HEK293 (cell line): ENCODE data around the gene ST7L.
A peak's percentile ranks its signal among the peaks of the same experiment; 100 is the strongest.

Source experiments
- CTCF ChIA-PET: fragments of 350-600 bp; formaldehyde crosslinking; extraction: SDS; loops from one replicate; lab custom pipeline; 2021; ENCODE audit warnings: antibody characterized with exemption; lab: Yijun Ruan, JAX
- POLR2A ChIA-PET: fragments of 300-600 bp; formaldehyde crosslinking; extraction: SDS; loops from one replicate; lab custom pipeline; 2020; ENCODE audit warnings: antibody characterized with exemption, inconsistent platforms; lab: Yijun Ruan, JAX
- H3K27ac ChIP-seq: fragments of 200-500 bp; sonication (Bioruptor generic); 2 replicates; pipeline ENCODE4 v1.5.1; 2014; ENCODE audit warnings: low read depth, low read length, control low read depth, inconsistent platforms; ENCODE audit errors: extremely low read depth
- H3K36me3 ChIP-seq, 2 experiments: fragments of 200-500 bp in 1 of 2; sonication (Bioruptor generic) in 1 of 2; 1 replicate in 1 of 2; 2 replicates in 1 of 2; pipeline ENCODE4 v1.5.1; 2014 to 2017; ENCODE audit warnings: inconsistent platforms in 2 of 2, low read length in 2 of 2; ENCODE audit not compliant: control insufficient read depth in 2 of 2, insufficient read depth in 1 of 2
- H3K4me1 ChIP-seq: fragments of 200-500 bp; sonication (Bioruptor generic); 2 replicates; pipeline ENCODE4 v1.5.1; 2014; ENCODE audit warnings: mild to moderate bottlenecking, low read length, inconsistent platforms; ENCODE audit not compliant: control insufficient read depth, insufficient read depth
- H3K4me3 ChIP-seq: 2 replicates; pipeline ENCODE4 v1.5.1; 2011; ENCODE audit warnings: low read depth, mild to moderate bottlenecking, control low read depth, low read length, moderate library complexity
- H3K9me3 ChIP-seq: fragments of 200-500 bp; sonication (Bioruptor generic); 2 replicates; pipeline ENCODE4 v1.5.1; 2014; ENCODE audit warnings: low read depth, low read length, inconsistent platforms; ENCODE audit not compliant: control insufficient read depth, insufficient read depth
- CTCF ChIP-seq: fragments of 450-650 bp; formaldehyde crosslinking; IDR thresholded peaks from 2 replicates; pipeline ENCODE4 v1.5.1; 2016; ENCODE audit warnings: missing biosample characterization, missing genetic modification characterization
- EGR2 ChIP-seq: fragments of 450-650 bp; formaldehyde crosslinking; IDR thresholded peaks from 2 replicates; pipeline ENCODE4 v1.5.1; 2016; ENCODE audit warnings: low read depth, missing biosample characterization, missing genetic modification characterization
- GLIS2 ChIP-seq: fragments of 450-650 bp; formaldehyde crosslinking; IDR thresholded peaks from 2 replicates; pipeline ENCODE4 v1.5.1; 2016; ENCODE audit warnings: missing biosample characterization, missing genetic modification characterization
- HOXD13 ChIP-seq: sonication (generic); formaldehyde crosslinking; IDR thresholded peaks from 2 replicates; pipeline ENCODE4 v1.8.0; 2022; ENCODE audit warnings: missing genetic modification reagents, borderline replicate concordance
- REST ChIP-seq: fragments of 450-650 bp; formaldehyde crosslinking; IDR thresholded peaks from 2 replicates; pipeline ENCODE4 v1.5.1; 2016; ENCODE audit warnings: missing biosample characterization, missing genetic modification characterization
- ZBTB11 ChIP-seq: fragments of 450-650 bp; formaldehyde crosslinking; conservative IDR thresholded peaks from 2 replicates; pipeline ENCODE4 v1.5.1; 2016; ENCODE audit warnings: low read depth, missing biosample characterization, missing genetic modification characterization
- ZBTB21 ChIP-seq: fragments of 450-650 bp; formaldehyde crosslinking; IDR thresholded peaks from 2 replicates; pipeline ENCODE4 v1.5.1; 2017; ENCODE audit warnings: missing biosample characterization, missing genetic modification characterization
- ZBTB26 ChIP-seq: fragments of 450-650 bp; formaldehyde crosslinking; optimal IDR thresholded peaks from 2 replicates; pipeline ENCODE3; 2016; ENCODE audit warnings: missing biosample characterization, mild to moderate bottlenecking, missing genetic modification characterization
- ZBTB8A ChIP-seq: fragments of 450-650 bp; formaldehyde crosslinking; IDR thresholded peaks from 2 replicates; pipeline ENCODE4 v1.5.1; 2016; ENCODE audit warnings: missing biosample characterization, missing genetic modification characterization
- ZFP37 ChIP-seq: fragments of 450-650 bp; formaldehyde crosslinking; IDR thresholded peaks from 2 replicates; pipeline ENCODE4 v1.5.1; 2016; ENCODE audit warnings: missing biosample characterization, missing genetic modification characterization
- ZFP69B ChIP-seq: fragments of 450-650 bp; formaldehyde crosslinking; IDR thresholded peaks from 2 replicates; pipeline ENCODE4 v1.5.1; 2016; ENCODE audit warnings: missing biosample characterization, missing genetic modification characterization
- ZNF18 ChIP-seq: fragments of 450-650 bp; formaldehyde crosslinking; IDR thresholded peaks from 2 replicates; pipeline ENCODE4 v1.5.1; 2016; ENCODE audit warnings: missing biosample characterization, missing genetic modification characterization
- ZNF184 ChIP-seq: fragments of 450-650 bp; IDR thresholded peaks from 2 replicates; pipeline ENCODE4 v1.5.1; 2018; ENCODE audit warnings: missing biosample characterization, mild to moderate bottlenecking, missing genetic modification characterization
- ZNF391 ChIP-seq: fragments of 450-650 bp; formaldehyde crosslinking; IDR thresholded peaks from 2 replicates; pipeline ENCODE4 v1.5.1; 2016; ENCODE audit warnings: low read depth, missing biosample characterization, missing genetic modification characterization, borderline replicate concordance
- ZNF394 ChIP-seq: fragments of 450-650 bp; formaldehyde crosslinking; IDR thresholded peaks from 2 replicates; pipeline ENCODE4 v1.5.1; 2016; ENCODE audit warnings: missing biosample characterization, missing genetic modification characterization, mild to moderate bottlenecking, moderate library complexity, borderline replicate concordance
- ZNF398 ChIP-seq: fragments of 450-650 bp; formaldehyde crosslinking; IDR thresholded peaks from 2 replicates; pipeline ENCODE4 v1.5.1; 2017; ENCODE audit warnings: missing biosample characterization, missing genetic modification characterization
- ZNF433 ChIP-seq: fragments of 450-650 bp; formaldehyde crosslinking; IDR thresholded peaks from 2 replicates; pipeline ENCODE4 v1.5.1; 2016; ENCODE audit warnings: missing biosample characterization, missing genetic modification characterization, low read depth
- ZNF501 ChIP-seq: fragments of 450-650 bp; formaldehyde crosslinking; IDR thresholded peaks from 2 replicates; pipeline ENCODE4 v1.5.1; 2016; ENCODE audit warnings: missing biosample characterization, missing genetic modification characterization
- ZNF768 ChIP-seq: fragments of 450-650 bp; formaldehyde crosslinking; IDR thresholded peaks from 2 replicates; pipeline ENCODE4 v1.5.1; 2018; ENCODE audit warnings: missing biosample characterization, mild to moderate bottlenecking, missing genetic modification characterization
- ZNF777 ChIP-seq: fragments of 450-650 bp; formaldehyde crosslinking; IDR thresholded peaks from 2 replicates; pipeline ENCODE4 v1.5.1; 2017; ENCODE audit warnings: missing biosample characterization, missing genetic modification characterization, borderline replicate concordance
- ZSCAN30 ChIP-seq: fragments of 450-650 bp; IDR thresholded peaks from 2 replicates; pipeline ENCODE4 v1.5.1; 2018; ENCODE audit warnings: missing biosample characterization, mild to moderate bottlenecking, missing genetic modification characterization, moderate library complexity

ST7L gene

GRCh38 chr1:112619518-112620376 is 806 bp upstream of the ST7L start, which contains the start of gene CAPZA1:
Gene CAPZA1 (plus strand): TSS chr1:112619832. CDS start chr1:112619845, 13 bp downstream.
- ChIA-PET POLR2A (interaction anchor here (0.6 to 3.2 kb wide), 18 partner anchors 8 to 229 kb away, joined by 3 to 22 read pairs (median 4); partner anchors contain the start of genes MOV10, PPM1J and RHOC), CTCF (interaction anchor here (0.8 to 4.4 kb wide), 4 partner anchors 119 to 229 kb away, joined by 3 to 27 read pairs (median 6); no protein-coding TSS in a partner anchor)
- H3K27ac ChIP-seq, result peak within 1 kb of the TSS; percentile 94
- H3K9me3 ChIP-seq, result no peaks in the 10 kb centered on the region
- peak within 1 kb of the TSS; percentile 99 for H3K4me3 ChIP-seq
- no peaks in the 10 kb centered on the region for H3K4me1 ChIP-seq
- peaks cover 14 to 15% of the 10 kb centered on the region in 2 experiments for H3K36me3 ChIP-seq
- peak; percentile 93 for TF ChIP-seq GLIS2
- TF ChIP-seq ZFP37 (tag by site-specific recombination), result peak; percentile 79; the same call in 1 of the 2 replicates
- TF ChIP-seq ZBTB11 (tag by site-specific recombination), result peak; percentile 76
- TF ChIP-seq ZFP69B (tag by site-specific recombination), result peak; percentile 49; the same call in 1 of the 2 replicates
- TF ChIP-seq ZNF18 (tag by site-specific recombination), result peak; percentile 45; the same call in 1 of the 2 replicates
- peak; percentile 50; the same call in 1 of the 2 replicates for TF ChIP-seq ZNF184 (tag by site-specific recombination)
- peak; percentile 54; the same call in 1 of the 2 replicates for TF ChIP-seq ZSCAN30 (tag by site-specific recombination)
- peak; percentile 64 for TF ChIP-seq ZNF501 (tag by site-specific recombination)
- TF ChIP-seq ZNF398 (tag by site-specific recombination), result no peak; the same call in 1 of the 2 replicates
- TF ChIP-seq EGR2 (tag by site-specific recombination), result 0 out of 2 replicates have a peak, but pooled peaks have one; percentile 14
- peak; percentile 62; the same call in 1 of the 2 replicates for TF ChIP-seq ZNF391 (tag by site-specific recombination)
- TF ChIP-seq ZNF394, result no peak; the same call in 1 of the 2 replicates
- TF ChIP-seq ZNF768 (tag by site-specific recombination), result no peak
- 0 out of 2 replicates have a peak, but pooled peaks have one; percentile 37 for TF ChIP-seq HOXD13 (CRISPR knock-in tag)
- no peak for TF ChIP-seq ZNF433 (tag by site-specific recombination)
- peak; percentile 92 for TF ChIP-seq ZBTB8A (tag by site-specific recombination)
- TF ChIP-seq ZBTB21 (tag by site-specific recombination), result peak; percentile 96
- no peak; the same call in 1 of the 2 replicates for TF ChIP-seq ZNF777 (tag by site-specific recombination)
- peak; percentile 79 for TF ChIP-seq CTCF
- peak; percentile 89 for TF ChIP-seq ZBTB26 (tag by site-specific recombination)
- TF ChIP-seq REST, result peak; percentile 43; the same call in 1 of the 2 replicates
